ENCODE data around the gene SLC6A6.

DNA sequence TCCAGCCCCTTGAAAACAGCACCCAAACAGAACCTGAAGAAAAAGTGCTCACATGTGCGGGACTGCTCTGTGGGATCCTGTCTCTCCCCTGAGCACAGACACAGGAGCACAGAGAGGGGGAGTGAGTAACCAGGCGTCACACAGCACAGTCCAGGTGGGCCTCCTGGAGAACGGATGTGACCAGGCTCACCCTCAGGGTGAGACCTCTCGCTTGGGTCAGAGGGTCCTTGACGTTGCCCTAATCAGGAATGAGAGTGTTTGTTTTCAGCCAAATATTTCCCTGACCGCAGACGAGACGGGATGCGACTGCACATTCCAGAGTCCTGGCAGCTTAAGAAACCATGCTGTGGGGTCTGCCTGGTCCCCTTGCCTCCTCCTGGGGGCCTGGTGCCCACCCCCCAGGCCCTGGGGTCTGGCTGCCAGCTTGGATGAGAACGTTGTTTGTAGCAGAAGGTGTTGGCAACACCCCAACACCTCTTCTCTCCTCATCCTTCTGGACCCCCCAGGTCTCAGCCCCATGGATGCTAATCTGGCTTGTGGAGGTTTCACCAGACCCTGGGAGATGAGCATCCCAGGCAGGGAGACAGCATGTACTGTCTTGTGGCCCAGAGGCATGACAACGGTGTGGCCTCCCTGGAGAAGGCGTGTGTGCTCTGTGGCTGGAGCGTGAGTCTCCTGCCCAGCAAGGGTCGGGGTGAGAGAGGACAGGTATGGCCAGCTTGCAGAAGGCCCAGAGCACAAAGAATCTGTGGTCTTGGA, 42.1 kb upstream of the SLC6A6 start:
- TF ChIP-seq EZH2 (IDR thresholded peaks at IDR 0.05; ENCODE audit: low read depth, unreplicated experiment): no peak
- no peak for TF ChIP-seq CREB1 (CRISPR knock-in tag; IDR thresholded peaks at IDR 0.05; ENCODE audit: low read depth)
- TF ChIP-seq, protein P1, sequence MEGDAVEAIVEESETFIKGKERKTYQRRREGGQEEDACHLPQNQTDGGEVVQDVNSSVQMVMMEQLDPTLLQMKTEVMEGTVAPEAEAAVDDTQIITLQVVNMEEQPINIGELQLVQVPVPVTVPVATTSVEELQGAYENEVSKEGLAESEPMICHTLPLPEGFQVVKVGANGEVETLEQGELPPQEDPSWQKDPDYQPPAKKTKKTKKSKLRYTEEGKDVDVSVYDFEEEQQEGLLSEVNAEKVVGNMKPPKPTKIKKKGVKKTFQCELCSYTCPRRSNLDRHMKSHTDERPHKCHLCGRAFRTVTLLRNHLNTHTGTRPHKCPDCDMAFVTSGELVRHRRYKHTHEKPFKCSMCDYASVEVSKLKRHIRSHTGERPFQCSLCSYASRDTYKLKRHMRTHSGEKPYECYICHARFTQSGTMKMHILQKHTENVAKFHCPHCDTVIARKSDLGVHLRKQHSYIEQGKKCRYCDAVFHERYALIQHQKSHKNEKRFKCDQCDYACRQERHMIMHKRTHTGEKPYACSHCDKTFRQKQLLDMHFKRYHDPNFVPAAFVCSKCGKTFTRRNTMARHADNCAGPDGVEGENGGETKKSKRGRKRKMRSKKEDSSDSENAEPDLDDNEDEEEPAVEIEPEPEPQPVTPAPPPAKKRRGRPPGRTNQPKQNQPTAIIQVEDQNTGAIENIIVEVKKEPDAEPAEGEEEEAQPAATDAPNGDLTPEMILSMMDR (conservative IDR thresholded peaks at IDR 0.05; ENCODE audit: low read depth in 2 of 2): no peak
- no peak for TF ChIP-seq POLR2AphosphoS5 (IDR thresholded peaks at IDR 0.05; ENCODE audit: low read depth)
- TF ChIP-seq, protein P2, sequence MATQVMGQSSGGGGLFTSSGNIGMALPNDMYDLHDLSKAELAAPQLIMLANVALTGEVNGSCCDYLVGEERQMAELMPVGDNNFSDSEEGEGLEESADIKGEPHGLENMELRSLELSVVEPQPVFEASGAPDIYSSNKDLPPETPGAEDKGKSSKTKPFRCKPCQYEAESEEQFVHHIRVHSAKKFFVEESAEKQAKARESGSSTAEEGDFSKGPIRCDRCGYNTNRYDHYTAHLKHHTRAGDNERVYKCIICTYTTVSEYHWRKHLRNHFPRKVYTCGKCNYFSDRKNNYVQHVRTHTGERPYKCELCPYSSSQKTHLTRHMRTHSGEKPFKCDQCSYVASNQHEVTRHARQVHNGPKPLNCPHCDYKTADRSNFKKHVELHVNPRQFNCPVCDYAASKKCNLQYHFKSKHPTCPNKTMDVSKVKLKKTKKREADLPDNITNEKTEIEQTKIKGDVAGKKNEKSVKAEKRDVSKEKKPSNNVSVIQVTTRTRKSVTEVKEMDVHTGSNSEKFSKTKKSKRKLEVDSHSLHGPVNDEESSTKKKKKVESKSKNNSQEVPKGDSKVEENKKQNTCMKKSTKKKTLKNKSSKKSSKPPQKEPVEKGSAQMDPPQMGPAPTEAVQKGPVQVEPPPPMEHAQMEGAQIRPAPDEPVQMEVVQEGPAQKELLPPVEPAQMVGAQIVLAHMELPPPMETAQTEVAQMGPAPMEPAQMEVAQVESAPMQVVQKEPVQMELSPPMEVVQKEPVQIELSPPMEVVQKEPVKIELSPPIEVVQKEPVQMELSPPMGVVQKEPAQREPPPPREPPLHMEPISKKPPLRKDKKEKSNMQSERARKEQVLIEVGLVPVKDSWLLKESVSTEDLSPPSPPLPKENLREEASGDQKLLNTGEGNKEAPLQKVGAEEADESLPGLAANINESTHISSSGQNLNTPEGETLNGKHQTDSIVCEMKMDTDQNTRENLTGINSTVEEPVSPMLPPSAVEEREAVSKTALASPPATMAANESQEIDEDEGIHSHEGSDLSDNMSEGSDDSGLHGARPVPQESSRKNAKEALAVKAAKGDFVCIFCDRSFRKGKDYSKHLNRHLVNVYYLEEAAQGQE (IDR thresholded peaks at IDR 0.05; ENCODE audit: unreplicated experiment): no peak
- TF ChIP-seq EZH2phosphoT487 (IDR thresholded peaks at IDR 0.05; ENCODE audit: unreplicated experiment): no peak
- TF ChIP-seq, protein P3, sequence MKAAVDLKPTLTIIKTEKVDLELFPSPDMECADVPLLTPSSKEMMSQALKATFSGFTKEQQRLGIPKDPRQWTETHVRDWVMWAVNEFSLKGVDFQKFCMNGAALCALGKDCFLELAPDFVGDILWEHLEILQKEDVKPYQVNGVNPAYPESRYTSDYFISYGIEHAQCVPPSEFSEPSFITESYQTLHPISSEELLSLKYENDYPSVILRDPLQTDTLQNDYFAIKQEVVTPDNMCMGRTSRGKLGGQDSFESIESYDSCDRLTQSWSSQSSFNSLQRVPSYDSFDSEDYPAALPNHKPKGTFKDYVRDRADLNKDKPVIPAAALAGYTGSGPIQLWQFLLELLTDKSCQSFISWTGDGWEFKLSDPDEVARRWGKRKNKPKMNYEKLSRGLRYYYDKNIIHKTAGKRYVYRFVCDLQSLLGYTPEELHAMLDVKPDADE (IDR thresholded peaks at IDR 0.05): no peak
- no peak for TF ChIP-seq NANOG (IDR thresholded peaks at IDR 0.05; ENCODE audit: borderline replicate concordance)
- TF ChIP-seq STAT1 (IDR thresholded peaks at IDR 0.05; ENCODE audit: unreplicated experiment): no peak
- no peak for TF ChIP-seq ZNF331 (CRISPR knock-in tag; IDR thresholded peaks at IDR 0.05; ENCODE audit: low read depth)
- no peak for TF ChIP-seq JUNB (IDR thresholded peaks at IDR 0.05; ENCODE audit: unreplicated experiment)
- TF ChIP-seq, protein P4, sequence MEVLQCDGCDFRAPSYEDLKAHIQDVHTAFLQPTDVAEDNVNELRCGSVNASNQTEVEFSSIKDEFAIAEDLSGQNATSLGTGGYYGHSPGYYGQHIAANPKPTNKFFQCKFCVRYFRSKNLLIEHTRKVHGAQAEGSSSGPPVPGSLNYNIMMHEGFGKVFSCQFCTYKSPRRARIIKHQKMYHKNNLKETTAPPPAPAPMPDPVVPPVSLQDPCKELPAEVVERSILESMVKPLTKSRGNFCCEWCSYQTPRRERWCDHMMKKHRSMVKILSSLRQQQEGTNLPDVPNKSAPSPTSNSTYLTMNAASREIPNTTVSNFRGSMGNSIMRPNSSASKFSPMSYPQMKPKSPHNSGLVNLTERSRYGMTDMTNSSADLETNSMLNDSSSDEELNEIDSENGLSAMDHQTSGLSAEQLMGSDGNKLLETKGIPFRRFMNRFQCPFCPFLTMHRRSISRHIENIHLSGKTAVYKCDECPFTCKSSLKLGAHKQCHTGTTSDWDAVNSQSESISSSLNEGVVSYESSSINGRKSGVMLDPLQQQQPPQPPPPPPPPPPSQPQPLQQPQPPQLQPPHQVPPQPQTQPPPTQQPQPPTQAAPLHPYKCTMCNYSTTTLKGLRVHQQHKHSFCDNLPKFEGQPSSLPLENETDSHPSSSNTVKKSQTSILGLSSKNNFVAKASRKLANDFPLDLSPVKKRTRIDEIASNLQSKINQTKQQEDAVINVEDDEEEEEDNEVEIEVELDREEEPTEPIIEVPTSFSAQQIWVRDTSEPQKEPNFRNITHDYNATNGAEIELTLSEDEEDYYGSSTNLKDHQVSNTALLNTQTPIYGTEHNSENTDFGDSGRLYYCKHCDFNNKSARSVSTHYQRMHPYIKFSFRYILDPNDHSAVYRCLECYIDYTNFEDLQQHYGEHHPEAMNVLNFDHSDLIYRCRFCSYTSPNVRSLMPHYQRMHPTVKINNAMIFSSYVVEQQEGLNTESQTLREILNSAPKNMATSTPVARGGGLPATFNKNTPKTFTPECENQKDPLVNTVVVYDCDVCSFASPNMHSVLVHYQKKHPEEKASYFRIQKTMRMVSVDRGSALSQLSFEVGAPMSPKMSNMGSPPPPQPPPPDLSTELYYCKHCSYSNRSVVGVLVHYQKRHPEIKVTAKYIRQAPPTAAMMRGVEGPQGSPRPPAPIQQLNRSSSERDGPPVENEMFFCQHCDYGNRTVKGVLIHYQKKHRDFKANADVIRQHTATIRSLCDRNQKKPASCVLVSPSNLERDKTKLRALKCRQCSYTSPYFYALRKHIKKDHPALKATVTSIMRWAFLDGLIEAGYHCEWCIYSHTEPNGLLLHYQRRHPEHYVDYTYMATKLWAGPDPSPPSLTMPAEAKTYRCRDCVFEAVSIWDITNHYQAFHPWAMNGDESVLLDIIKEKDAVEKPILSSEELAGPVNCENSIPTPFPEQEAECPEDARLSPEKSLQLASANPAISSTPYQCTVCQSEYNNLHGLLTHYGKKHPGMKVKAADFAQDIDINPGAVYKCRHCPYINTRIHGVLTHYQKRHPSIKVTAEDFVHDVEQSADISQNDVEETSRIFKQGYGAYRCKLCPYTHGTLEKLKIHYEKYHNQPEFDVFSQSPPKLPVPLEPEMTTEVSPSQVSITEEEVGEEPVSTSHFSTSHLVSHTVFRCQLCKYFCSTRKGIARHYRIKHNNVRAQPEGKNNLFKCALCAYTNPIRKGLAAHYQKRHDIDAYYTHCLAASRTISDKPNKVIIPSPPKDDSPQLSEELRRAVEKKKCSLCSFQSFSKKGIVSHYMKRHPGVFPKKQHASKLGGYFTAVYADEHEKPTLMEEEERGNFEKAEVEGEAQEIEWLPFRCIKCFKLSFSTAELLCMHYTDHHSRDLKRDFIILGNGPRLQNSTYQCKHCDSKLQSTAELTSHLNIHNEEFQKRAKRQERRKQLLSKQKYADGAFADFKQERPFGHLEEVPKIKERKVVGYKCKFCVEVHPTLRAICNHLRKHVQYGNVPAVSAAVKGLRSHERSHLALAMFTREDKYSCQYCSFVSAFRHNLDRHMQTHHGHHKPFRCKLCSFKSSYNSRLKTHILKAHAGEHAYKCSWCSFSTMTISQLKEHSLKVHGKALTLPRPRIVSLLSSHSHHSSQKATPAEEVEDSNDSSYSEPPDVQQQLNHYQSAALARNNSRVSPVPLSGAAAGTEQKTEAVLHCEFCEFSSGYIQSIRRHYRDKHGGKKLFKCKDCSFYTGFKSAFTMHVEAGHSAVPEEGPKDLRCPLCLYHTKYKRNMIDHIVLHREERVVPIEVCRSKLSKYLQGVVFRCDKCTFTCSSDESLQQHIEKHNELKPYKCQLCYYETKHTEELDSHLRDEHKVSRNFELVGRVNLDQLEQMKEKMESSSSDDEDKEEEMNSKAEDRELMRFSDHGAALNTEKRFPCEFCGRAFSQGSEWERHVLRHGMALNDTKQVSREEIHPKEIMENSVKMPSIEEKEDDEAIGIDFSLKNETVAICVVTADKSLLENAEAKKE (CRISPR knock-in tag; IDR thresholded peaks at IDR 0.05): no peak

Data from GM23338 (cell line).